ENCODE measurements around the gene GNG12. TPM values are rescaled to one million over a fixed set of nuclear protein-coding genes. Genes with fewer than 3 reads are reported as not detected.
A peak's percentile ranks its signal among the peaks of the same experiment; 100 is the strongest.

The GNG12 gene
- total RNA-seq, 1 donor from 2014 or later = 0.05 TPM

GRCh38 chr1:67759066-67759465 lies 74.2 kb downstream of the GNG12 start:
- intact Hi-C loops (cut with micrococcal nuclease) = no loop called here
- Mint-ChIP-seq H3K27me3 (peaks cover 16% of the 10 kb centered on the region), H3K4me3 (no peak overlapping the region), H3K36me3 (ENCODE audit: low read depth) (no peaks in the 10 kb centered on the region), H3K4me1 (peaks cover 10% of the 10 kb centered on the region), H3K27ac (no peak overlapping the region), H3K9me3 (no peaks in the 10 kb centered on the region)
- DNase-seq = no peak

- no peak for DNase-seq
- Mint-ChIP-seq H3K4me1 (peaks cover 14% of the 10 kb centered on the region), H3K4me3 (no peak overlapping the region), H3K9me3 (no peaks in the 10 kb centered on the region), H3K27me3 (peaks cover 3% of the 10 kb centered on the region), H3K36me3 (ENCODE audit: low read depth) (no peaks in the 10 kb centered on the region), H3K27ac (no peak overlapping the region)
- intact Hi-C loops (cut with micrococcal nuclease) = no loop called here
Observed at GRCh38 chr1:67755619-67756018, 77.6 kb downstream of the GNG12 start.

DNA sequence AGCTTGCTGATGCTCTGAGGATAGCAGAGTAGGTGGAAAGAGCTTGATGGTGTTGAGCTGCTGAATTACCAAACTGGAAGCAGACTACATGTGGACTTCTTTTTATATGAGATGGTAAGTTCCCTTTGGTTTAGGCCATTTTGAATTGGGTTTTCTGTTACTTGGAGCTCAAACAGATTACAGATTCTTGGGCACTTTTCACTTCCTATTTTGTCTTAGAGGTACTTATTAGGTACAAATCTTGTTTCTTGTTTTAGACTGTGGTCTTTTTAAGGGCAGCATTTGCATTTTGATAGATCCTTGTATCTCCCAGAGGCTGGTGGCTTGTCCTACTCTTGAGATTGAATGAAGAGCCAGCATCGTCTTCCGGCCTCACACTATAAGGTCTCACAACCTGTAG lies 78.1 kb downstream of the GNG12 start:
- no peaks in the 10 kb centered on the region for H3K36me3 Mint-ChIP-seq (ENCODE audit: low read depth)
- H3K4me1 Mint-ChIP-seq = peaks cover 11% of the 10 kb centered on the region
- H3K9me3 Mint-ChIP-seq = no peaks in the 10 kb centered on the region
- no peak overlapping the region for H3K27ac Mint-ChIP-seq
- H3K4me3 Mint-ChIP-seq = no peak overlapping the region
- H3K27me3 Mint-ChIP-seq = no peaks in the 10 kb centered on the region
- intact Hi-C loops (cut with micrococcal nuclease) = no loop called here
- no peak for DNase-seq

- DNase-seq = no peak
- Mint-ChIP-seq H3K27me3 (peaks cover 2% of the 10 kb centered on the region), H3K4me1 (peaks cover 16% of the 10 kb centered on the region), H3K9me3 (no peaks in the 10 kb centered on the region), H3K27ac (no peak overlapping the region), H3K36me3 (ENCODE audit: low read depth) (no peaks in the 10 kb centered on the region), H3K4me3 (no peak overlapping the region)
- intact Hi-C loops (cut with micrococcal nuclease) = no loop called here
Observed at GRCh38 chr1:67754526-67754920, 78.7 kb downstream of the GNG12 start.

- intact Hi-C loops (cut with micrococcal nuclease) = no loop called here
- Mint-ChIP-seq H3K4me3 (no peak overlapping the region), H3K27ac (no peak overlapping the region), H3K9me3 (no peaks in the 10 kb centered on the region), H3K4me1 (peaks cover 16% of the 10 kb centered on the region), H3K36me3 (ENCODE audit: low read depth) (no peaks in the 10 kb centered on the region), H3K27me3 (peaks cover 2% of the 10 kb centered on the region)
- DNase-seq = no peak
Observed at GRCh38 chr1:67753776-67754525, 79.3 kb downstream of the GNG12 start.

DNA sequence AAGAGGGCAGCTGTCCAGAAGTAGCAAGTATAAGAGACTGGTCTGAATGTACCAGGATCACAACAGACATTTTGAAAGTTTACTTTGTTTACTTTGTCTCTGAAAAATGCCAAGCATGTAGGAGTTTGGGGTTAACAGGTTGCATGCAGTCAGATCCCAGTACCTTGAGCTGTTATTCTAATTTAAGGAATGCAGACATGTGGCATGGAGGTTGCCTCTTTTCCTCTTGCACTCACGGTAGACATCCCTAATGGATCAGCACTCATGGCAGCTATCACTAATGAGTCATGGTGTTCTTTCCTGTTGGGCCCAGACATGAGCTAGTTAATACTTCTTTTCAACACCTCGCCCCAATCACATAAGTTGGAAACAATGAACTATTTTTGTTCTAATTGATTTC lies 81.0 kb downstream of the GNG12 start:
- no peak overlapping the region for H3K27ac Mint-ChIP-seq
- H3K9me3 Mint-ChIP-seq = no peaks in the 10 kb centered on the region
- intact Hi-C loops (cut with micrococcal nuclease) = no loop called here
- no peaks in the 10 kb centered on the region for H3K36me3 Mint-ChIP-seq (ENCODE audit: low read depth)
- no peak overlapping the region for H3K4me3 Mint-ChIP-seq
- H3K27me3 Mint-ChIP-seq = peaks cover 9% of the 10 kb centered on the region
- H3K4me1 Mint-ChIP-seq = peaks cover 30% of the 10 kb centered on the region
- no peak for DNase-seq

DNA sequence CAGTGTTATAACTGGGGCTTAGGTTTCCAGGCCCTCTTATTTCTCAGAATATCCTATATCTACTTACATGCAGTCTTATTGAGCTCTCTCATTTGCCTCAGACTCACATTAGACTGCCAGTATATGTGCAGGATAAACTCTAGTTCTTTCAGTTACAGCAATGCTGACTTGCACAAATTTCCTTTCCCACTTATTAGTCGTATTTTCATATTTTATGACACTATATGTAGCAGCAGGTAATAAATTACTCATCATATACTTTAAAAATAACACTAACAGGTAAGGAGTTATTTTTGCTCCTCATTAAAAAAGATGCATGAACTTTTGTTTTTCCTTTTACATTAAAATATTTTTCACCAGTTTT lies 82.6 kb downstream of the GNG12 start:
- Mint-ChIP-seq H3K27ac (no peak overlapping the region), H3K27me3 (peaks cover 15% of the 10 kb centered on the region), H3K4me1 (peaks cover 33% of the 10 kb centered on the region), H3K36me3 (ENCODE audit: low read depth) (no peaks in the 10 kb centered on the region), H3K9me3 (no peaks in the 10 kb centered on the region), H3K4me3 (no peak overlapping the region)
- intact Hi-C loops (cut with micrococcal nuclease) = no loop called here
- DNase-seq = no peak

DNA sequence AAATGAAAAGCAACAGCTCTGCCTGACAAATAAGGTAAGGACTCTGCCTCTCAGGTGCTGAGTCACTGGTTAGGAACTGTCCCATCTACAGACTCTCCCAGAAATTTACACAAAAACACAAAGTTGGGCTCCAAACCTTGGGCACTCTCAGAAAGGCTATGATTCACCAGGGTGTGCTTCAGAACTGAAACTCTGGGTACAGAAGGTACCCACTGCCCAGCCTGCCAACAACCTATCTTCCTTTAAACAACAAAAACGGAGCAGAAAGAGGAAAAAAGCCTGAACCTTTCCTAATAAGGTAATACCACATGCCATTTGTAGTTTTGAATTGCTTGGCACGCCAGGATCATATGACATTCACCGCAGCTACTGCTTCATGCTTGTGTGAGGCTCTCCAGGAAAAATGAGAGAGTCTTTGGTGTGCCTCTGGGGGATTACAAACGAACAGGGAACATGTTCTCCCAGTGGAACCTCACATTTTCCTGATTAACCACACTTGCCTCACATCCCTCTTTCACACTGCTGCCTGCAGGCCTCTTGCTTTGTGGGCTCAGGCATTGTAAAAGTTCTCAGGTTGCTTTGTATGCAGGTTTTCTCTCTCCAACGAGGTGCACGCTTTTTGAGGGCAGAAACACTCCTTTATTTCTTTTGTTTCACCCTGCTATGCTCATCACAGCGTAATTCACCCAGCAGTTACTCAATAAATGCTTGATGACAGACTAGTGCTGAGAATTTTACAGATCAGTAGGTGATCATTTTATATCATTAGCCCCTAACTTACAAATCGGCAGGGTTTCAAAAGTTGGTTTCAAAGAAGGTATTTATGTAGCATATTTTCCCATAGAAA lies 83.2 kb downstream of the GNG12 start:
- intact Hi-C loops (cut with micrococcal nuclease) = no loop called here
- H3K4me3 Mint-ChIP-seq = no peak overlapping the region

GRCh38 chr1:67749263-67749843 lies 83.9 kb downstream of the GNG12 start:
- no peak overlapping the region for H3K4me3 Mint-ChIP-seq
- intact Hi-C loops (cut with micrococcal nuclease) = no loop called here
- DNase-seq = no peak
- no peak overlapping the region for H3K27ac Mint-ChIP-seq
- H3K27me3 Mint-ChIP-seq = peaks cover 18% of the 10 kb centered on the region
- H3K4me1 Mint-ChIP-seq = peaks cover 29% of the 10 kb centered on the region
- no peaks in the 10 kb centered on the region for H3K36me3 Mint-ChIP-seq (ENCODE audit: low read depth)
- no peaks in the 10 kb centered on the region for H3K9me3 Mint-ChIP-seq

More for the DNA sequence above, 83.2 kb downstream of the GNG12 start:
- Mint-ChIP-seq H3K27me3 (peaks cover 18% of the 10 kb centered on the region), H3K4me1 (peaks cover 33% of the 10 kb centered on the region), H3K36me3 (ENCODE audit: low read depth) (no peaks in the 10 kb centered on the region), H3K9me3 (no peaks in the 10 kb centered on the region), H3K27ac (no peak overlapping the region)
- DNase-seq = no peak

- no peak for DNase-seq
- peaks cover 18% of the 10 kb centered on the region for H3K27me3 Mint-ChIP-seq
- peak overlapping the region; percentile 21 for H3K4me3 Mint-ChIP-seq
- H3K27ac Mint-ChIP-seq = no peak overlapping the region
- H3K4me1 Mint-ChIP-seq = peaks cover 23% of the 10 kb centered on the region
- H3K36me3 Mint-ChIP-seq (ENCODE audit: low read depth) = no peaks in the 10 kb centered on the region
- no peaks in the 10 kb centered on the region for H3K9me3 Mint-ChIP-seq
- intact Hi-C loops (cut with micrococcal nuclease) = loop anchor here (1.0 kb wide), 1 partner anchor 64 kb away; no protein-coding TSS in a partner anchor
Observed at GRCh38 chr1:67748630-67749029, 84.6 kb downstream of the GNG12 start.

GRCh38 chr1:67747671-67748546 lies 85.4 kb downstream of the GNG12 start:
- DNase-seq = no peak
- H3K27me3 Mint-ChIP-seq = peaks cover 18% of the 10 kb centered on the region
- H3K9me3 Mint-ChIP-seq = no peaks in the 10 kb centered on the region
- H3K36me3 Mint-ChIP-seq (ENCODE audit: low read depth) = no peaks in the 10 kb centered on the region
- H3K4me1 Mint-ChIP-seq = peaks cover 23% of the 10 kb centered on the region
- intact Hi-C loops (cut with micrococcal nuclease) = loop anchor here (1.0 kb wide), 1 partner anchor 64 kb away; no protein-coding TSS in a partner anchor
- peak overlapping the region; percentile 3 for H3K27ac Mint-ChIP-seq
- no peak overlapping the region for H3K4me3 Mint-ChIP-seq

GRCh38 chr1:67745875-67746698 lies 87.2 kb downstream of the GNG12 start:
- no peak overlapping the region for H3K4me3 Mint-ChIP-seq
- no peak overlapping the region for H3K27ac Mint-ChIP-seq
- no peaks in the 10 kb centered on the region for H3K9me3 Mint-ChIP-seq
- H3K27me3 Mint-ChIP-seq = peaks cover 18% of the 10 kb centered on the region
- H3K4me1 Mint-ChIP-seq = peaks cover 23% of the 10 kb centered on the region
- no peak for DNase-seq
- no peaks in the 10 kb centered on the region for H3K36me3 Mint-ChIP-seq (ENCODE audit: low read depth)
- intact Hi-C loops (cut with micrococcal nuclease) = no loop called here
